Caco-2 (cell line): ENCODE results near the gene BAAT. TPM values are rescaled to one million over a fixed set of nuclear protein-coding genes. Genes with fewer than 3 reads are reported as not detected.

Experiments used
- BruUV-seq: library from RNA; stranded (reverse); fragments of 400-500 nt; replicated peaks from 2 replicates; lab custom pipeline; 2021; lab: Mats Ljungman, UMichigan
- CTCF ChIA-PET: fragments of 300-600 bp; sonication (Branson Sonifier 250); formaldehyde crosslinking; loops from one replicate; lab custom pipeline; 2022; ENCODE audit warnings: antibody characterized with exemption; lab: Charles Lee
- POLR2A ChIA-PET: fragments of 300-600 bp; sonication (Branson Sonifier 250); formaldehyde crosslinking; loops from one replicate; lab custom pipeline; 2022; ENCODE audit warnings: antibody characterized with exemption; lab: Charles Lee
- DNase-seq, 2 experiments: peaks; one replicate each; pipeline versions ENCODE4 v3.0.0 to v3.0.0-alpha.2; 2020 to 2022
- H3K27me3 ChIP-seq: replicated peaks from 2 replicates; pipeline ENCODE4 v1.6.0; 2011; ENCODE audit warnings: low read length; ENCODE audit not compliant: control insufficient read depth, insufficient read depth
- H3K36me3 ChIP-seq: 2 replicates; pipeline ENCODE4 v1.5.1; 2011; ENCODE audit warnings: low read length; ENCODE audit not compliant: control insufficient read depth, insufficient read depth
- H3K4me1 ChIP-seq: fragments of 250-450 bp; sonication (Bioruptor Pico); 2 replicates; pipeline ENCODE4 v1.5.1; 2020; ENCODE audit warnings: mild to moderate bottlenecking
- H3K4me3 ChIP-seq: 2 replicates; pipeline ENCODE4 v1.5.1; 2011; ENCODE audit warnings: low read depth, mild to moderate bottlenecking, control low read depth, low read length
- H3K9me3 ChIP-seq: fragments of 250-450 bp; sonication (Bioruptor Pico); 2 replicates; pipeline ENCODE4 v1.5.1; 2020; ENCODE audit warnings: mild to moderate bottlenecking, moderate library complexity
- H3K27ac Mint-ChIP-seq: one replicate; pipeline ENCODE4 v1.8.0; 2022; ENCODE audit warnings: mixed read lengths; ENCODE audit not compliant: unreplicated experiment
- H3K27me3 Mint-ChIP-seq: one replicate; pipeline ENCODE4 v1.8.0; 2022; ENCODE audit warnings: mixed read lengths; ENCODE audit not compliant: insufficient read depth, unreplicated experiment
- H3K36me3 Mint-ChIP-seq: one replicate; pipeline ENCODE4 v1.8.0; 2022; ENCODE audit warnings: mild to moderate bottlenecking, mixed read lengths; ENCODE audit not compliant: insufficient read depth, unreplicated experiment
- H3K4me1 Mint-ChIP-seq: one replicate; pipeline ENCODE4 v1.8.0; 2022; ENCODE audit warnings: low read depth, mixed read lengths; ENCODE audit not compliant: unreplicated experiment
- H3K4me3 Mint-ChIP-seq: one replicate; pipeline ENCODE4 v1.8.0; 2022; ENCODE audit warnings: mild to moderate bottlenecking, moderate library complexity, mixed read lengths; ENCODE audit not compliant: unreplicated experiment
- H3K9me3 Mint-ChIP-seq: one replicate; pipeline ENCODE4 v1.8.0; 2022; ENCODE audit warnings: mixed read lengths; ENCODE audit not compliant: unreplicated experiment
- intact Hi-C: fragments of 100-400 bp; cut with micrococcal nuclease; formaldehyde crosslinking; loops from one replicate; pipeline ENCODE4 v1.10.0; 2022; ENCODE audit not compliant: unreplicated experiment
- total RNA-seq: library from RNA; stranded (reverse); gene quantifications from 2 replicates; pipeline ENCODE4 v1.2.3, GENCODE V29; 2022
- TF ChIP-seq, protein P1 (sequence below), 2 experiments: fragments of 200-600 bp in 1 of 2; IDR thresholded peaks; 1 replicate in 1 of 2; 2 replicates in 1 of 2; pipeline versions ENCODE4 v1.5.1 to v1.8.0; 2011 to 2022; ENCODE audit warnings: antibody characterized with exemption in 1 of 2, control low read depth in 1 of 2, inconsistent platforms in 1 of 2, low read depth in 1 of 2, low read length in 1 of 2, mild to moderate bottlenecking in 1 of 2, moderate library complexity in 1 of 2; ENCODE audit not compliant: insufficient read depth in 1 of 2, severe bottlenecking in 1 of 2, unreplicated experiment in 1 of 2

The BAAT gene
- total RNA-seq, 1 experiment from 2014 or later: 1.1 TPM

DNA sequence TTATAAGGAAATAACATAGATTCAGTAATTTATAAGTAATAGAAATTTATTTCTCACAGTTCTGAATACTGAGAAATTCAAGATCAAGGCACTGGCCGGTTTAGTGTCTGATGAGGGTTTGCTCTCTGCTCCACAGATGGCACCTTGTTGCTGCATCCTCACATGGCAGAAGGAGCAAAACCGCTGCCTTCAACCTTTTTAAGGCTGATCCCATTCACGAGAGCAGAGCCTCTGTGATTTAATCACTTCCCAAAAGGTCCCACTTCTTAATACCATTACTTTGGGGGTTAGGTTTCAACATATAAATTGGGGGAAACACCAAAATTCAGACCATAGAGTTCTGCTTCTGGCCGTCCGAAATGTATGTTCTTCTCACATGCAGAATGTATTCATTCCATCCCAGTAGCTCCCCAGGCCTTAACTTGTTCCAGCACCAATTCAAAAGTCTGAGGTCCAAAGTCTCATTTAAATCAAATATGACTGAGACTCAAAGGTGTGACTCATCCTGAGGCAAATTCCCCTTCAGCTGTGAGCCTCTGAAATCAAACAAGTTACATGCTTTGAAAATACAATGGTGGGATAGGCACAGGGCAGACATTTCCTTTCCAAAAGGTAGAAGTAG lies 30.6 kb downstream of the BAAT start:
- H3K36me3 ChIP-seq: no peaks in the 10 kb centered on the region
- peak; percentile 71 to 74 for DNase-seq
- H3K27me3 ChIP-seq: no peaks in the 10 kb centered on the region
- TF ChIP-seq, protein P1, sequence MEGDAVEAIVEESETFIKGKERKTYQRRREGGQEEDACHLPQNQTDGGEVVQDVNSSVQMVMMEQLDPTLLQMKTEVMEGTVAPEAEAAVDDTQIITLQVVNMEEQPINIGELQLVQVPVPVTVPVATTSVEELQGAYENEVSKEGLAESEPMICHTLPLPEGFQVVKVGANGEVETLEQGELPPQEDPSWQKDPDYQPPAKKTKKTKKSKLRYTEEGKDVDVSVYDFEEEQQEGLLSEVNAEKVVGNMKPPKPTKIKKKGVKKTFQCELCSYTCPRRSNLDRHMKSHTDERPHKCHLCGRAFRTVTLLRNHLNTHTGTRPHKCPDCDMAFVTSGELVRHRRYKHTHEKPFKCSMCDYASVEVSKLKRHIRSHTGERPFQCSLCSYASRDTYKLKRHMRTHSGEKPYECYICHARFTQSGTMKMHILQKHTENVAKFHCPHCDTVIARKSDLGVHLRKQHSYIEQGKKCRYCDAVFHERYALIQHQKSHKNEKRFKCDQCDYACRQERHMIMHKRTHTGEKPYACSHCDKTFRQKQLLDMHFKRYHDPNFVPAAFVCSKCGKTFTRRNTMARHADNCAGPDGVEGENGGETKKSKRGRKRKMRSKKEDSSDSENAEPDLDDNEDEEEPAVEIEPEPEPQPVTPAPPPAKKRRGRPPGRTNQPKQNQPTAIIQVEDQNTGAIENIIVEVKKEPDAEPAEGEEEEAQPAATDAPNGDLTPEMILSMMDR (IDR thresholded peaks at IDR 0.05; ENCODE audit: insufficient read depth in 1 of 2, low read depth in 1 of 2, low read length in 1 of 2, severe bottlenecking in 1 of 2, unreplicated experiment in 1 of 2): no peak
- POLR2A ChIA-PET: interaction anchor here (1.1 kb wide), 1 partner anchor 44 kb away, joined by 6 read pairs; the partner anchor contains the start of genes MRPL50 and ZNF189
- CTCF ChIA-PET: interaction anchor here (0.9 kb wide), 1 partner anchor 235 kb away, joined by 3 read pairs; no protein-coding TSS in a partner anchor
- H3K4me3 ChIP-seq: no peak overlapping the region
- Mint-ChIP-seq H3K27me3 (no peaks in the 10 kb centered on the region), H3K4me1 (peaks cover 19% of the 10 kb centered on the region), H3K27ac (peak overlapping the region; percentile 87), H3K36me3 (peaks cover 6% of the 10 kb centered on the region), H3K9me3 (peaks cover 18% of the 10 kb centered on the region), H3K4me3 (peak overlapping the region; percentile 63)
- H3K9me3 ChIP-seq: peaks cover 23% of the 10 kb centered on the region
- TSS peak; percentile 93 for BruUV-seq
- intact Hi-C loops: loop anchor here (1.0 kb wide), 3 partner anchors 12 to 34 kb away; no protein-coding TSS in a partner anchor
- H3K4me1 ChIP-seq: peaks cover 39% of the 10 kb centered on the region

DNA sequence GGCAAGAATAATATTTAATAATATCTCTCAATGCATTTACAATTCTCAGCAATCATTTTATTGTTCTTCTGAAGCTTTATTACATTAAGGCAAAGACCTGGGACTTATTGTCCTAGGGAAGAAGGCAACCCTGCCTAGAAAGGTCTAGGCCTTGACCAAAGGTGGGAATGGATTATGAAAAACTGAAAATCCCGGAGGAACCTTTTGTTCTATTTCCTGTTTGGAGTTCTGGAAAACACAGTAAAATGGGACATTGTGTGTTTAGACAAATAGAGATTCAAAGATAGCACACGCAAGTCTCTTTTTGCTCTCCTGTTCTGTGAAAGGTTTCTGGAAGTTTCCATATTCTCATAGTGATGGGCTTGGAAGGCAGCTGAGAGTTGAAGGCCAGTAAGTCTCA lies 31.1 kb downstream of the BAAT start:
- Histone ChIP-seq H3K36me3 (no peaks in the 10 kb centered on the region), H3K4me3 (no peak overlapping the region), H3K9me3 (peaks cover 23% of the 10 kb centered on the region), H3K4me1 (peaks cover 39% of the 10 kb centered on the region), H3K27me3 (no peaks in the 10 kb centered on the region)
- Mint-ChIP-seq H3K36me3 (peaks cover 6% of the 10 kb centered on the region), H3K9me3 (peaks cover 18% of the 10 kb centered on the region), H3K27ac (peak overlapping the region; percentile 87), H3K27me3 (no peaks in the 10 kb centered on the region), H3K4me1 (peaks cover 19% of the 10 kb centered on the region), H3K4me3 (no peak overlapping the region)
- ChIA-PET POLR2A (interaction anchor here (1.1 kb wide), 1 partner anchor 45 kb away, joined by 6 read pairs; the partner anchor contains the start of genes MRPL50 and ZNF189), CTCF (no interaction called here)
- intact Hi-C loops: loop anchor here (1.0 kb wide), 3 partner anchors 13 to 35 kb away; no protein-coding TSS in a partner anchor
- TF ChIP-seq, protein P1 (IDR thresholded peaks at IDR 0.05; ENCODE audit: insufficient read depth in 1 of 2, low read depth in 1 of 2, low read length in 1 of 2, severe bottlenecking in 1 of 2, unreplicated experiment in 1 of 2): no peak
- no TSS peak for BruUV-seq
- DNase-seq: no peak

DNA sequence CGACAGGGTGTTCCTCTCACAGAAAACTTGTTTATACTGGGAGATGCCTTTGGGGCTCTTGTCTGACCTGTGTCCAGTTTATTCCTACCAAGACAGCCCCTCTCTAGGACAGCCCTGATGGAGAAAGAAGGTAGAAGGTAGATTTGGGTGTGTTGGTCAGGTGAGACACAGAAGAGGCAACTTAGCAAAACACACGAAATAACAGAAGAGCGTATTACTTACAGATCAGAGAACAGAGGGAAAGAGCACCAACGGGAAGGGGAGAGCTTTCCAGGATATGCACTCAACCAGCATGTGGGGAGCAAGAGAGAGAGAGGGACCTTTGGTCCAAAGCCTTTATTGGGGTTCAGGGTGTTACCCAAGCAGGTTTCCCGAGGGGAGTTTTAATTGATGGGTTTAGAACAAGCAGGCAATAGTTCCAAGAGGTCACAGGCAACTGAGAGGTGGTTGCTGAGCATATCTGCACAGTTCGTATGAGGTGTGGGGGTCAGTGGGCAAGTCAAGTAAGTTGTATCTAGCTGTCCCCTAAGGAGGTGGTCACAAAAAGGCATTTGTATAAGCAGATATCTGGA lies 31.8 kb downstream of the BAAT start:
- H3K4me3 ChIP-seq: no peak overlapping the region
- peaks cover 6% of the 10 kb centered on the region for H3K36me3 Mint-ChIP-seq
- peaks cover 18% of the 10 kb centered on the region for H3K9me3 Mint-ChIP-seq
- H3K27me3 ChIP-seq: no peaks in the 10 kb centered on the region
- peaks cover 39% of the 10 kb centered on the region for H3K4me1 ChIP-seq
- BruUV-seq: no TSS peak
- peaks cover 19% of the 10 kb centered on the region for H3K4me1 Mint-ChIP-seq
- no peaks in the 10 kb centered on the region for H3K36me3 ChIP-seq
- no peaks in the 10 kb centered on the region for H3K27me3 Mint-ChIP-seq
- H3K27ac Mint-ChIP-seq: peak overlapping the region; percentile 73
- ChIA-PET POLR2A (no interaction called here), CTCF (no interaction called here)
- H3K9me3 ChIP-seq: peaks cover 23% of the 10 kb centered on the region
- intact Hi-C loops: no loop called here
- H3K4me3 Mint-ChIP-seq: no peak overlapping the region
- DNase-seq: no peak
- TF ChIP-seq, protein P1 (IDR thresholded peaks at IDR 0.05; ENCODE audit: insufficient read depth in 1 of 2, low read depth in 1 of 2, low read length in 1 of 2, severe bottlenecking in 1 of 2, unreplicated experiment in 1 of 2): no peak
